Vagina (tissue), 2 donors: ENCODE results near the gene NEDD9. TPM values are rescaled to one million over a fixed set of nuclear protein-coding genes. Genes with fewer than 3 reads are reported as not detected.

Experiments used
- DNase-seq, 2 donors: peaks; one replicate each; pipeline ENCODE4 v3.0.0-alpha.2; 2017; ENCODE audit errors: extremely low spot score in 2 of 2
- H3K27ac ChIP-seq: fragments of 200-600 bp; sonication (generic); one replicate; pipeline ENCODE4 v1.5.1; 2019
- H3K27me3 ChIP-seq: fragments of 200-600 bp; sonication (generic); one replicate; pipeline ENCODE4 v1.5.1; 2019
- H3K36me3 ChIP-seq, 2 donors: fragments of 200-600 bp; sonication (generic); one replicate each; pipeline ENCODE4 v1.5.1; 2017 to 2019
- H3K4me1 ChIP-seq: fragments of 200-600 bp; sonication (generic); one replicate; pipeline ENCODE4 v1.5.1; 2019
- H3K4me3 ChIP-seq, 2 donors: fragments of 200-600 bp; sonication (generic); 1 replicate in 1 of 2; 2 replicates in 1 of 2; pipeline ENCODE4 v1.5.1; 2016 to 2019
- H3K9me3 ChIP-seq: fragments of 200-600 bp; sonication (generic); one replicate; pipeline ENCODE4 v1.5.1; 2019
- POLR2A ChIP-seq, 2 donors: fragments of 450-650 bp; IDR thresholded peaks; one replicate each; pipeline ENCODE4 v1.6.1; 2017; ENCODE audit warnings: antibody characterized with exemption in 2 of 2, mild to moderate bottlenecking in 2 of 2, moderate library complexity in 2 of 2
- POLR2AphosphoS5 ChIP-seq, 2 donors: sonication (generic); formaldehyde crosslinking; IDR thresholded peaks; one replicate each; pipeline ENCODE4 v1.9.0; 2017; ENCODE audit warnings: antibody characterized with exemption in 2 of 2, mild to moderate bottlenecking in 2 of 2, low read depth in 1 of 2; ENCODE audit not compliant: insufficient read depth in 1 of 2
- intact Hi-C: fragments of 100-400 bp; cut with DNase I; formaldehyde crosslinking; loops from one replicate; pipeline ENCODE4 v1.15.1; 2023
- total RNA-seq: library from RNA; depleted of rRNA; stranded (reverse); fragments of >200 nt; gene quantifications from one replicate; pipeline ENCODE4 v1.2.3, GENCODE V29; 2016
- TF ChIP-seq, protein P1 (sequence below), 3 experiments: fragments of 450-650 bp in 2 of 3; fragments of 200-600 bp in 1 of 3; sonication (generic) in 1 of 3; IDR thresholded peaks; one replicate each; pipeline ENCODE4 v1.5.1; 2017 to 2019; ENCODE audit warnings: antibody characterized with exemption in 3 of 3, mild to moderate bottlenecking in 2 of 3, moderate library complexity in 2 of 3

NEDD9 gene
- total RNA-seq, 1 donor from 2014 or later = 45.4 TPM

DNA sequence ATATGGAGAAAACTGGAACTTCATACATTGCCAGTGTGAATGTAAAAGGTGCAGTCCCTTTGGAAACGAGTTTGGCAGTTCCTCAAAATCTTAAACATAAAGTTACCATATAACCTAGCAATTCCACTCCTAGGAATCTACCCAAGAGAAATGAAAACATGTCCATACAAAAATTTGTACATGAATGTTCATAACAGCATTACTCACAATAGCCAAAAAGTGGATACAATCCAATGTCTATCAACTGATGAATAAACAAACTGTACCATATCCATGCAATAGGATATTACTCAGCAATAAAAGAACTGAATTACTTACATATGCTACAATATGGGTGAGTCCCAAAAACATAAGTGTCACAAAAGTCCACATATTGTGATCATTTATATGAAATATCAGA, 72.3 kb downstream of the NEDD9 start:
- Histone ChIP-seq H3K27ac (no peak overlapping the region), H3K9me3 (no peaks in the 10 kb centered on the region), H3K27me3 (no peaks in the 10 kb centered on the region), H3K4me1 (no peaks in the 10 kb centered on the region), H3K36me3 (no peaks in the 10 kb centered on the region), H3K4me3 (no peak overlapping the region)
- intact Hi-C loops = no loop called here
- DNase-seq = no peak
- TF ChIP-seq POLR2AphosphoS5 (IDR thresholded peaks at IDR 0.05; ENCODE audit: insufficient read depth in 1 of 2, low read depth in 1 of 2) (no peak), POLR2A (IDR thresholded peaks at IDR 0.05) (no peak)
- TF ChIP-seq, protein P1, sequence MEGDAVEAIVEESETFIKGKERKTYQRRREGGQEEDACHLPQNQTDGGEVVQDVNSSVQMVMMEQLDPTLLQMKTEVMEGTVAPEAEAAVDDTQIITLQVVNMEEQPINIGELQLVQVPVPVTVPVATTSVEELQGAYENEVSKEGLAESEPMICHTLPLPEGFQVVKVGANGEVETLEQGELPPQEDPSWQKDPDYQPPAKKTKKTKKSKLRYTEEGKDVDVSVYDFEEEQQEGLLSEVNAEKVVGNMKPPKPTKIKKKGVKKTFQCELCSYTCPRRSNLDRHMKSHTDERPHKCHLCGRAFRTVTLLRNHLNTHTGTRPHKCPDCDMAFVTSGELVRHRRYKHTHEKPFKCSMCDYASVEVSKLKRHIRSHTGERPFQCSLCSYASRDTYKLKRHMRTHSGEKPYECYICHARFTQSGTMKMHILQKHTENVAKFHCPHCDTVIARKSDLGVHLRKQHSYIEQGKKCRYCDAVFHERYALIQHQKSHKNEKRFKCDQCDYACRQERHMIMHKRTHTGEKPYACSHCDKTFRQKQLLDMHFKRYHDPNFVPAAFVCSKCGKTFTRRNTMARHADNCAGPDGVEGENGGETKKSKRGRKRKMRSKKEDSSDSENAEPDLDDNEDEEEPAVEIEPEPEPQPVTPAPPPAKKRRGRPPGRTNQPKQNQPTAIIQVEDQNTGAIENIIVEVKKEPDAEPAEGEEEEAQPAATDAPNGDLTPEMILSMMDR (IDR thresholded peaks at IDR 0.05) = no peak

DNA sequence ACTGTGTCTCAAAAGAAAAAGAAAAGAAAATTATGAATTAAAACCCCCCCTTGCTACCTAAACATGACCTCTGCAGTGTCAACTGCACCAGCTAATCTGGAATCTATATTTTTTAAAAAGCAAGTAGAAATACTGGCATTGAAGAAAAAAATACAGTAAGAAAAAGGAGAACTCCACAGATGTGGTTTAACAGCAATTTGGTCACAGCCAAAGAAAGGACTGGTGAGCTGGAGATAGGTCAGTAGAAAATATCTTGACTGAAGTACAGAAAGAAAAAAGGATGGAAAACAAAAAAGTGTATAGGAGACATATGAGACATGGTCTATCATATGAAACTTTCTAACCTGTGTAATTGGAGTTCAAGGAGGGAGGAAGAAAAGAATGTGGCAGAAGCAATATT, 76.9 kb downstream of the NEDD9 start:
- TF ChIP-seq, protein P1 (IDR thresholded peaks at IDR 0.05) = no peak
- no peak overlapping the region for H3K27ac ChIP-seq
- H3K36me3 ChIP-seq = no peaks in the 10 kb centered on the region
- no peaks in the 10 kb centered on the region for H3K9me3 ChIP-seq
- no peak overlapping the region for H3K4me3 ChIP-seq
- no peaks in the 10 kb centered on the region for H3K27me3 ChIP-seq
- intact Hi-C loops = no loop called here
- DNase-seq = no peak
- no peaks in the 10 kb centered on the region for H3K4me1 ChIP-seq

DNA sequence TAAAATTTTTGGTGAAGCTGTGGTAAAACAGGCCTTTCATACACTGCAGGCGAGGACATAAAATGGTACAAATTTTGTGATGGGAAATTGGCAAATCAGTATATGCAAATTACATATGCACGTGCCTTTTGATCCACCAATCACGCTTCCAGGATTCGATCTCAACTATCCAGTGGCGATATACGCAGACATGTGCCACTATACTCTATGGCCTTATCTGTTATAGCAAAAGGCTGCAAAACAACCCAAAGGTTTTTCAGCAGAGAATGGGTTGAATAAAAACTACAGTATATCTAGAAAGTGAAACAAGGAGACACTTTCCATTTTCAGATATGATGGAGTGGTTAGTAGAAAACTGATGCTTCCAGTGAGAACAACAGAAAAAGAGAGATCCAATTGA, 79.0 kb downstream of the NEDD9 start:
- TF ChIP-seq POLR2AphosphoS5 (IDR thresholded peaks at IDR 0.05; ENCODE audit: insufficient read depth in 1 of 2, low read depth in 1 of 2) (no peak), POLR2A (IDR thresholded peaks at IDR 0.05) (no peak)
- TF ChIP-seq, protein P1 (IDR thresholded peaks at IDR 0.05) = no peak
- intact Hi-C loops = no loop called here
- Histone ChIP-seq H3K27ac (no peak overlapping the region), H3K9me3 (no peaks in the 10 kb centered on the region), H3K4me3 (no peak overlapping the region), H3K27me3 (no peaks in the 10 kb centered on the region), H3K36me3 (no peaks in the 10 kb centered on the region), H3K4me1 (no peaks in the 10 kb centered on the region)
- DNase-seq = no peak

DNA sequence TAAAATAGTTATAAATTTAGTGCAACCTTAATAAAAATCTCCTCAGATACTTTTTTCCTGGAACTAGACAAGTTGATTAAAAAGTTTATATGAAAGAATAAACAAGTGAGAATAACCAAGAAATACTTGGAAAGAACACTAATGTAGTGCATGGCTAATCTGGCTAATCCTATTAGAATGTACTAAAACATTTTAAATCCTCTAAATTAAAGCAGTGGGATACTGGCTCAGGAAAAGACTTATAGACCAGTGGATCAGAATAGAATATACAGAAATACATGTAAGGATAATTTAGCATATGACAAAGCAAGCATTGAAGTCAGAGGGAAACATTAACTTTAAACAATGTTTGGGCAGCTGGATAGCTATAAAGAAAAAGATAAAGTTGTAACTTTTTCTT, 79.9 kb downstream of the NEDD9 start:
- Histone ChIP-seq H3K36me3 (no peaks in the 10 kb centered on the region), H3K4me3 (no peak overlapping the region), H3K27me3 (no peaks in the 10 kb centered on the region), H3K9me3 (no peaks in the 10 kb centered on the region), H3K4me1 (no peaks in the 10 kb centered on the region), H3K27ac (no peak overlapping the region)
- no peak for DNase-seq
- TF ChIP-seq, protein P1 (IDR thresholded peaks at IDR 0.05) = no peak
- TF ChIP-seq POLR2A (IDR thresholded peaks at IDR 0.05) = no peak
- TF ChIP-seq POLR2AphosphoS5 (IDR thresholded peaks at IDR 0.05; ENCODE audit: insufficient read depth in 1 of 2, low read depth in 1 of 2) = no peak
- intact Hi-C loops = no loop called here

DNA sequence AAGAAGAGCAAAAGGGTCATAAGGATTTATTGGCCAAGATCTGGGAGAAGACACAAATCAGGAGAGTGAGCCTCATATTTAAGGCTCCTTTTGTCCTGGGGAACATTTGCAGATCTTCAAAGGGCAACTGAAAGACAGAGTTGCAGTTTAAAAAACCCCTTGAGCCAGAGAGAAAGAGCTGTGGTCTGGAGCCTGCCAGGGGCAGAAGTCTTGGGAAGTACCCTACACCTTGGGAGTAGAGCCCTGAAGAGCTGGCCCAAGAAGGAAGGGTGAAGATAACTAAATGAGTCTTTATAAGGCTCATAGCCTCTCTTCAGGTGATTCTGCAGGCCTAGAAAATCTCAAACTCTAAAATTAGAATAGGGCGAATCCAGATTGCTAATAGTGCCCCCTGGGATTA, 81.0 kb downstream of the NEDD9 start:
- no peak overlapping the region for H3K4me3 ChIP-seq

More for the DNA sequence above, 81.0 kb downstream of the NEDD9 start:
- TF ChIP-seq, protein P1 (IDR thresholded peaks at IDR 0.05) = no peak
- TF ChIP-seq POLR2AphosphoS5 (IDR thresholded peaks at IDR 0.05; ENCODE audit: insufficient read depth in 1 of 2, low read depth in 1 of 2) = no peak
- TF ChIP-seq POLR2A (IDR thresholded peaks at IDR 0.05) = no peak
- Histone ChIP-seq H3K9me3 (no peaks in the 10 kb centered on the region), H3K27me3 (no peaks in the 10 kb centered on the region), H3K4me1 (no peaks in the 10 kb centered on the region), H3K27ac (no peak overlapping the region), H3K36me3 (no peaks in the 10 kb centered on the region)
- DNase-seq = no peak
- intact Hi-C loops = no loop called here
